SK-N-SH (cell line): ENCODE measurements around the gene RPP30. TPM values are rescaled to one million over a fixed set of nuclear protein-coding genes. Genes with fewer than 3 reads are reported as not detected.

Experiments used
- CTCF ChIA-PET: fragments of 300-600, 350-600 bp; formaldehyde crosslinking; extraction: SDS; loops from one replicate; lab custom pipeline; 2021; lab: Yijun Ruan, JAX
- POLR2A ChIA-PET: fragments of 350-600 bp; sonication (Branson Sonifier 250); formaldehyde crosslinking; extraction: SDS; loops from one replicate; lab custom pipeline; 2020; ENCODE audit warnings: antibody characterized with exemption, inconsistent platforms; lab: Yijun Ruan, JAX
- DNase-seq: peaks from one replicate; pipeline ENCODE4 v3.0.0; 2012
- H2AFZ ChIP-seq: fragments of 200-600 bp; sonication (generic); 2 replicates; pipeline ENCODE4 v1.8.1; 2016; ENCODE audit warnings: antibody characterized with exemption, mild to moderate bottlenecking, low read depth
- H3F3A ChIP-seq: fragments of 200-600 bp; sonication (generic); replicated peaks from 2 replicates; pipeline ENCODE3; 2016; ENCODE audit warnings: antibody characterized with exemption, mild to moderate bottlenecking; ENCODE audit not compliant: insufficient read depth
- H3K27ac ChIP-seq, 2 experiments: fragments of 200-500 bp in 1 of 2; fragments of 200-600 bp in 1 of 2; sonication (Bioruptor generic) in 1 of 2; sonication (generic), shearing (Covaris generic) in 1 of 2; 2 replicates each; pipeline versions ENCODE4 v1.5.1 to v1.6.1; 2014 to 2016; ENCODE audit warnings: low read depth in 2 of 2, inconsistent platforms in 1 of 2, low read length in 1 of 2, mild to moderate bottlenecking in 1 of 2, mixed read lengths in 1 of 2
- H3K27me3 ChIP-seq: fragments of 200-600 bp; sonication (generic), shearing (Covaris generic); 2 replicates; pipeline ENCODE4 v1.6.1; 2016; ENCODE audit warnings: mixed run types; ENCODE audit not compliant: insufficient read depth
- H3K36me3 ChIP-seq, 2 experiments: fragments of 200-500 bp in 1 of 2; fragments of 200-600 bp in 1 of 2; sonication (Bioruptor generic) in 1 of 2; sonication (generic) in 1 of 2; replicated peaks in 1 of 2; 2 replicates each; pipeline versions ENCODE3 to v1.5.1; 2014 to 2016; ENCODE audit warnings: low read length in 1 of 2, mild to moderate bottlenecking in 1 of 2; ENCODE audit not compliant: insufficient read depth in 2 of 2, control insufficient read depth in 1 of 2
- H3K4me1 ChIP-seq, 2 experiments: fragments of 200-500 bp in 1 of 2; fragments of 200-600 bp in 1 of 2; sonication (Bioruptor generic) in 1 of 2; sonication (generic), shearing (Covaris generic) in 1 of 2; 2 replicates each; pipeline versions ENCODE4 v1.5.1 to v1.6.1; 2014 to 2016; ENCODE audit warnings: low read depth in 1 of 2, low read length in 1 of 2, mixed run types in 1 of 2; ENCODE audit not compliant: insufficient read depth in 2 of 2, control insufficient read depth in 1 of 2
- H3K4me2 ChIP-seq: fragments of 200-600 bp; sonication (generic), shearing (Covaris generic); 2 replicates; pipeline ENCODE4 v1.6.1; 2017; ENCODE audit warnings: mixed run types
- H3K4me3 ChIP-seq, 2 experiments: fragments of 200-500 bp in 1 of 2; fragments of 200-600 bp in 1 of 2; sonication (Bioruptor generic) in 1 of 2; sonication (generic), shearing (Covaris generic) in 1 of 2; 2 replicates each; pipeline versions ENCODE4 v1.5.1 to v1.8.1; 2014 to 2016; ENCODE audit warnings: low read depth in 2 of 2, inconsistent platforms in 1 of 2, low read length in 1 of 2, mild to moderate bottlenecking in 1 of 2, mixed read lengths in 1 of 2, moderate library complexity in 1 of 2
- H3K79me2 ChIP-seq: fragments of 200-600 bp; sonication (generic); 2 replicates; pipeline ENCODE4 v1.8.1; 2017; ENCODE audit warnings: mild to moderate bottlenecking; ENCODE audit not compliant: insufficient read depth
- H3K9ac ChIP-seq: fragments of 200-600 bp; sonication (generic); 2 replicates; pipeline ENCODE4 v1.6.1; 2017; ENCODE audit warnings: mixed run types
- H3K9me2 ChIP-seq: fragments of 200-600 bp; sonication (generic); 2 replicates; pipeline ENCODE4 v1.6.1; 2017; ENCODE audit warnings: mixed run types
- H3K9me3 ChIP-seq: fragments of 200-600 bp; sonication (generic); 2 replicates; pipeline ENCODE4 v1.6.1; 2017; ENCODE audit warnings: mixed run types, mild to moderate bottlenecking, moderate library complexity
- H4K20me1 ChIP-seq: fragments of 200-600 bp; sonication (generic); 2 replicates; pipeline ENCODE4 v1.6.1; 2017; ENCODE audit warnings: mild to moderate bottlenecking, mixed run types; ENCODE audit not compliant: insufficient read depth
- CHD2 ChIP-seq: fragments of 150-350 bp; IDR thresholded peaks from 2 replicates; pipeline ENCODE4 v1.6.1; 2018; ENCODE audit warnings: low read length; ENCODE audit not compliant: partially characterized antibody
- ELF1 ChIP-seq: IDR thresholded peaks from 2 replicates; pipeline ENCODE4 v1.4.0; 2012
- EZH2phosphoT487 ChIP-seq: fragments of 200-600 bp; sonication (generic); IDR thresholded peaks from 2 replicates; pipeline ENCODE4 v1.6.1; 2017; ENCODE audit warnings: low read depth, mixed run types, mild to moderate bottlenecking, antibody characterized with exemption, moderate library complexity, borderline replicate concordance
- FOXJ3 ChIP-seq: sonication (generic); formaldehyde crosslinking; IDR thresholded peaks from 2 replicates; pipeline ENCODE4 v1.5.1; 2020; ENCODE audit warnings: mild to moderate bottlenecking, missing genetic modification reagents
- GABPA ChIP-seq: IDR thresholded peaks from 2 replicates; pipeline ENCODE4 v1.4.0; 2012; ENCODE audit warnings: low read depth, mild to moderate bottlenecking
- GATA2 ChIP-seq: sonication (generic); formaldehyde crosslinking; IDR thresholded peaks from 2 replicates; pipeline ENCODE4 v1.5.0; 2020; ENCODE audit warnings: mild to moderate bottlenecking, missing genetic modification reagents
- JUND ChIP-seq: IDR thresholded peaks from 2 replicates; pipeline ENCODE4 v1.4.0; 2012
- MEF2A ChIP-seq: IDR thresholded peaks from 2 replicates; pipeline ENCODE4 v1.4.0; 2012; ENCODE audit warnings: low read depth, borderline replicate concordance
- MXI1 ChIP-seq: IDR thresholded peaks from 2 replicates; pipeline ENCODE4 v1.6.1; 2012; ENCODE audit warnings: mild to moderate bottlenecking, low read depth, low read length, improper control_type of control experiment
- NFIC ChIP-seq: IDR thresholded peaks from 2 replicates; pipeline ENCODE4 v1.4.0; 2012; ENCODE audit warnings: borderline replicate concordance
- NRF1 ChIP-seq: IDR thresholded peaks from 2 replicates; pipeline ENCODE4 v1.6.1; 2012; ENCODE audit warnings: low read depth, mild to moderate bottlenecking, low read length
- POLR2AphosphoS5 ChIP-seq: IDR thresholded peaks from 2 replicates; pipeline ENCODE4 v1.6.1; 2012; ENCODE audit warnings: low read depth, low read length
- RAD21 ChIP-seq: IDR thresholded peaks from 2 replicates; pipeline ENCODE4 v1.6.1; 2012; ENCODE audit warnings: mild to moderate bottlenecking, low read length
- RCOR1 ChIP-seq: fragments of 150-350 bp; IDR thresholded peaks from 2 replicates; pipeline ENCODE4 v1.6.1; 2017; ENCODE audit warnings: antibody characterized with exemption, low read length
- RFX5 ChIP-seq: IDR thresholded peaks from 2 replicates; pipeline ENCODE4 v1.6.1; 2012; ENCODE audit warnings: mild to moderate bottlenecking, improper control_type of control experiment, low read length
- RXRA ChIP-seq: IDR thresholded peaks from 2 replicates; pipeline ENCODE4 v1.4.0; 2012; ENCODE audit warnings: low read depth, mild to moderate bottlenecking, borderline replicate concordance
- SIN3A ChIP-seq: IDR thresholded peaks from 2 replicates; pipeline ENCODE4 v1.6.1; 2012; ENCODE audit warnings: low read depth, mild to moderate bottlenecking, low read length, moderate library complexity, borderline replicate concordance
- SMC3 ChIP-seq: IDR thresholded peaks from 2 replicates; pipeline ENCODE4 v1.6.1; 2012; ENCODE audit warnings: low read depth, low read length, improper control_type of control experiment
- TCF12 ChIP-seq: IDR thresholded peaks from 2 replicates; pipeline ENCODE4 v1.4.0; 2012
- WGBS: methylation state at CpG from one replicate; pipeline ENCODE4 v1.1.6; 2017; ENCODE audit warnings: low lambda C conversion rate; 5-methylcytosine and 5-hydroxymethylcytosine counted together
- polyA plus RNA-seq, 3 experiments: library from polyadenylated mRNA; depleted of rRNA; stranded (reverse); fragments of >200 nt; gene quantifications; 2 replicates each; pipeline ENCODE4 v1.2.3, GENCODE V29; 2012
- TF ChIP-seq, protein P1 (sequence below): IDR thresholded peaks from 2 replicates; pipeline ENCODE4 v1.4.0; 2012; ENCODE audit warnings: low read depth
- TF ChIP-seq, protein P2 (sequence below): fragments of 150-350 bp; IDR thresholded peaks from 2 replicates; pipeline ENCODE4 v1.6.1; 2017; ENCODE audit warnings: antibody characterized with exemption, low read length, low read depth, borderline replicate concordance
- TF ChIP-seq, protein P3 (sequence below): IDR thresholded peaks from 2 replicates; pipeline ENCODE4; 2012
- TF ChIP-seq, protein P4 (sequence below): IDR thresholded peaks from 2 replicates; pipeline ENCODE4 v1.4.0; 2012; ENCODE audit warnings: low read depth, borderline replicate concordance
- TF ChIP-seq, protein P5 (sequence below): IDR thresholded peaks from 2 replicates; pipeline ENCODE4 v1.4.0; 2012; ENCODE audit warnings: low read depth, borderline replicate concordance
- TF ChIP-seq, protein P6 (sequence below): fragments of 150-350 bp; IDR thresholded peaks from 2 replicates; pipeline ENCODE4 v1.6.1; 2016; ENCODE audit warnings: mild to moderate bottlenecking, low read depth, low read length
- TF ChIP-seq, protein P7 (sequence below): fragments of 200-600 bp; sonication (generic); IDR thresholded peaks from 2 replicates; pipeline ENCODE4 v1.6.1; 2017; ENCODE audit warnings: antibody characterized with exemption, mild to moderate bottlenecking, moderate library complexity

RPP30 gene
- polyA plus RNA-seq, 1 of the 3 experiments (the other 2 are of a cell fraction): 16.7 TPM

DNA sequence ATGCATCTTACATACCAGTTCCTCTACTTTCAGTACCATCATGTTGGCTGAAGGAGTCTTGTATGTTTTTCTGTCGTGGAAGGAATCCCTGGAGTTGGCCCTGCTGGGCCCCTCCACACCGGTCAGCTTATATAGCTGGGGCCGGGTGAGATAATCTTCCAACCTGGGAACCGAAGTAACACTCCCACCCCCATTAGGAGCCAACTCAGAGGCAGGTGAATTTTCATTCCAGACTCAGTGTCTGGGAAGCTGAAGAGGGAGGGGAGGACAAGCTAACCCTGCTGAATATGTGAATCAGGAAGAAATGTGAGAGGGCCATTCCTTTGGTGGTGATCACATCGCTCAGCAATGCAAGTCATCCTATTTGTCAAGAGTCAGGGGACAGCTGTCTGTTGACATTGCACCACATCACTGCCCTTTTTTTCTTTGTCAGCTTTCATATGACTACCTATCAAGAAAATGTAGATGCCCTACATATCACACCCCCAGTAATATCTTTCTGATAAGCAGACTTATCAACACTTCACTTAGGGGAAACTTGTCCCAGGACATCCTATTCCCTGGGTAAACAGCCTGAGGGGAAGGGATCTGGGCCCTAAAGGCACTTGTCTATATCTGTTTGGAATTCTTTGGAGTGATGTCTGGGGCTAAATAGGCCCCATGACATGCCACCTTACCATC, 49.4 kb downstream of the RPP30 start, which contains the start of gene ANKRD1:
Gene ANKRD1 (minus strand): TSS at position 102 of the 681 bp plus-strand sequence. CDS start 60 bp downstream, at position 42.
- Histone ChIP-seq H3K4me2 (peak within 1 kb of the TSS; percentile 42), H3K27me3 (no peaks in the 10 kb centered on the region), H2AFZ (no peak within 1 kb of the TSS), H3F3A (peaks cover 34% of the 10 kb centered on the region), H3K36me3 (peaks cover 3 to 17% of the 10 kb centered on the region in 2 experiments), H3K9me3 (no peaks in the 10 kb centered on the region), H3K9ac (peak within 1 kb of the TSS; percentile 53), H3K79me2 (peaks cover 11% of the 10 kb centered on the region; the same call in 1 of the 2 replicates), H3K27ac (peak within 1 kb of the TSS; percentile 62 to 81), H4K20me1 (no peaks in the 10 kb centered on the region), H3K9me2 (no peaks in the 10 kb centered on the region), H3K4me3 (peak within 1 kb of the TSS; percentile 43 to 53; a peak in 3 of 4 replicates), H3K4me1 (peaks cover 10 to 13% of the 10 kb centered on the region in 2 experiments)
- 37% methylated on average over 5 of the region's 5 CpGs for WGBS
- POLR2A ChIA-PET: interaction anchor here (0.6 kb wide), 1 partner anchor 48 kb away, joined by 3 read pairs; no protein-coding TSS in a partner anchor
- DNase-seq: no peak
- CTCF ChIA-PET: interaction anchor here (0.7 to 2.0 kb wide), 6 partner anchors 9 to 377 kb away, joined by 3 to 7 read pairs (median 4); no protein-coding TSS in a partner anchor
- TF ChIP-seq GABPA (no peak), RXRA (peak; percentile 52; the same call in 1 of the 2 replicates), FOXJ3 (CRISPR knock-in tag) (no peak), JUND (peak; percentile 97), GATA2 (CRISPR knock-in tag) (no peak), POLR2AphosphoS5 (peak; percentile 61), TCF12 (peak; percentile 92), MXI1 (no peak), RFX5 (no peak), NFIC (peak; percentile 65), EZH2phosphoT487 (no peak), NRF1 (no peak), SIN3A (peak; percentile 61; the same call in 1 of the 2 replicates), SMC3 (no peak), ELF1 (peak; percentile 42; the same call in 1 of the 2 replicates), CHD2 (no peak), RAD21 (no peak), RCOR1 (no peak), MEF2A (peak; percentile 41; the same call in 1 of the 2 replicates)
- TF ChIP-seq, protein P1, sequence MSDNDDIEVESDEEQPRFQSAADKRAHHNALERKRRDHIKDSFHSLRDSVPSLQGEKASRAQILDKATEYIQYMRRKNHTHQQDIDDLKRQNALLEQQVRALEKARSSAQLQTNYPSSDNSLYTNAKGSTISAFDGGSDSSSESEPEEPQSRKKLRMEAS: 0 out of 2 replicates have a peak, but pooled peaks have one; percentile 17
- TF ChIP-seq, protein P2, sequence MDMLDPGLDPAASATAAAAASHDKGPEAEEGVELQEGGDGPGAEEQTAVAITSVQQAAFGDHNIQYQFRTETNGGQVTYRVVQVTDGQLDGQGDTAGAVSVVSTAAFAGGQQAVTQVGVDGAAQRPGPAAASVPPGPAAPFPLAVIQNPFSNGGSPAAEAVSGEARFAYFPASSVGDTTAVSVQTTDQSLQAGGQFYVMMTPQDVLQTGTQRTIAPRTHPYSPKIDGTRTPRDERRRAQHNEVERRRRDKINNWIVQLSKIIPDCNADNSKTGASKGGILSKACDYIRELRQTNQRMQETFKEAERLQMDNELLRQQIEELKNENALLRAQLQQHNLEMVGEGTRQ: no peak
- TF ChIP-seq, protein P3, sequence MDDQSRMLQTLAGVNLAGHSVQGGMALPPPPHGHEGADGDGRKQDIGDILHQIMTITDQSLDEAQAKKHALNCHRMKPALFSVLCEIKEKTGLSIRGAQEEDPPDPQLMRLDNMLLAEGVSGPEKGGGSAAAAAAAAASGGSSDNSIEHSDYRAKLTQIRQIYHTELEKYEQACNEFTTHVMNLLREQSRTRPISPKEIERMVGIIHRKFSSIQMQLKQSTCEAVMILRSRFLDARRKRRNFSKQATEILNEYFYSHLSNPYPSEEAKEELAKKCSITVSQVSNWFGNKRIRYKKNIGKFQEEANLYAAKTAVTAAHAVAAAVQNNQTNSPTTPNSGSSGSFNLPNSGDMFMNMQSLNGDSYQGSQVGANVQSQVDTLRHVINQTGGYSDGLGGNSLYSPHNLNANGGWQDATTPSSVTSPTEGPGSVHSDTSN: peak; percentile 97
- TF ChIP-seq, protein P4, sequence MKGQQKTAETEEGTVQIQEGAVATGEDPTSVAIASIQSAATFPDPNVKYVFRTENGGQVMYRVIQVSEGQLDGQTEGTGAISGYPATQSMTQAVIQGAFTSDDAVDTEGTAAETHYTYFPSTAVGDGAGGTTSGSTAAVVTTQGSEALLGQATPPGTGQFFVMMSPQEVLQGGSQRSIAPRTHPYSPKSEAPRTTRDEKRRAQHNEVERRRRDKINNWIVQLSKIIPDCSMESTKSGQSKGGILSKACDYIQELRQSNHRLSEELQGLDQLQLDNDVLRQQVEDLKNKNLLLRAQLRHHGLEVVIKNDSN: 0 out of 2 replicates have a peak, but pooled peaks have one; percentile 8
- TF ChIP-seq, protein P5, sequence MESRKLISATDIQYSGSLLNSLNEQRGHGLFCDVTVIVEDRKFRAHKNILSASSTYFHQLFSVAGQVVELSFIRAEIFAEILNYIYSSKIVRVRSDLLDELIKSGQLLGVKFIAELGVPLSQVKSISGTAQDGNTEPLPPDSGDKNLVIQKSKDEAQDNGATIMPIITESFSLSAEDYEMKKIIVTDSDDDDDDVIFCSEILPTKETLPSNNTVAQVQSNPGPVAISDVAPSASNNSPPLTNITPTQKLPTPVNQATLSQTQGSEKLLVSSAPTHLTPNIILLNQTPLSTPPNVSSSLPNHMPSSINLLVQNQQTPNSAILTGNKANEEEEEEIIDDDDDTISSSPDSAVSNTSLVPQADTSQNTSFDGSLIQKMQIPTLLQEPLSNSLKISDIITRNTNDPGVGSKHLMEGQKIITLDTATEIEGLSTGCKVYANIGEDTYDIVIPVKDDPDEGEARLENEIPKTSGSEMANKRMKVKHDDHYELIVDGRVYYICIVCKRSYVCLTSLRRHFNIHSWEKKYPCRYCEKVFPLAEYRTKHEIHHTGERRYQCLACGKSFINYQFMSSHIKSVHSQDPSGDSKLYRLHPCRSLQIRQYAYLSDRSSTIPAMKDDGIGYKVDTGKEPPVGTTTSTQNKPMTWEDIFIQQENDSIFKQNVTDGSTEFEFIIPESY: peak; percentile 52; the same call in 1 of the 2 replicates
- TF ChIP-seq, protein P6, sequence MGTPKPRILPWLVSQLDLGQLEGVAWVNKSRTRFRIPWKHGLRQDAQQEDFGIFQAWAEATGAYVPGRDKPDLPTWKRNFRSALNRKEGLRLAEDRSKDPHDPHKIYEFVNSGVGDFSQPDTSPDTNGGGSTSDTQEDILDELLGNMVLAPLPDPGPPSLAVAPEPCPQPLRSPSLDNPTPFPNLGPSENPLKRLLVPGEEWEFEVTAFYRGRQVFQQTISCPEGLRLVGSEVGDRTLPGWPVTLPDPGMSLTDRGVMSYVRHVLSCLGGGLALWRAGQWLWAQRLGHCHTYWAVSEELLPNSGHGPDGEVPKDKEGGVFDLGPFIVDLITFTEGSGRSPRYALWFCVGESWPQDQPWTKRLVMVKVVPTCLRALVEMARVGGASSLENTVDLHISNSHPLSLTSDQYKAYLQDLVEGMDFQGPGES: no peak
- TF ChIP-seq, protein P7, sequence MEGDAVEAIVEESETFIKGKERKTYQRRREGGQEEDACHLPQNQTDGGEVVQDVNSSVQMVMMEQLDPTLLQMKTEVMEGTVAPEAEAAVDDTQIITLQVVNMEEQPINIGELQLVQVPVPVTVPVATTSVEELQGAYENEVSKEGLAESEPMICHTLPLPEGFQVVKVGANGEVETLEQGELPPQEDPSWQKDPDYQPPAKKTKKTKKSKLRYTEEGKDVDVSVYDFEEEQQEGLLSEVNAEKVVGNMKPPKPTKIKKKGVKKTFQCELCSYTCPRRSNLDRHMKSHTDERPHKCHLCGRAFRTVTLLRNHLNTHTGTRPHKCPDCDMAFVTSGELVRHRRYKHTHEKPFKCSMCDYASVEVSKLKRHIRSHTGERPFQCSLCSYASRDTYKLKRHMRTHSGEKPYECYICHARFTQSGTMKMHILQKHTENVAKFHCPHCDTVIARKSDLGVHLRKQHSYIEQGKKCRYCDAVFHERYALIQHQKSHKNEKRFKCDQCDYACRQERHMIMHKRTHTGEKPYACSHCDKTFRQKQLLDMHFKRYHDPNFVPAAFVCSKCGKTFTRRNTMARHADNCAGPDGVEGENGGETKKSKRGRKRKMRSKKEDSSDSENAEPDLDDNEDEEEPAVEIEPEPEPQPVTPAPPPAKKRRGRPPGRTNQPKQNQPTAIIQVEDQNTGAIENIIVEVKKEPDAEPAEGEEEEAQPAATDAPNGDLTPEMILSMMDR: no peak
